Stimulated activated CD8-positive, alpha-beta memory T cell treated with anti-CD3 and anti-CD28 coated beads, Interleukin-15, amount 100 ng/mL, for 24 hours (primary cell): ENCODE data around the gene KRT74.

Source experiments
- DNase-seq: peaks from one replicate; pipeline ENCODE4 v3.0.0-alpha.2; 2020; ENCODE audit warnings: low read depth

The KRT74 gene

GRCh38 chr12:52519826-52520662, 53.6 kb downstream of the KRT74 start, which contains the start of gene KRT5:
KRT5 (minus strand) TSS chr12:52520394; CDS start chr12:52520296, 98 bp downstream.
- no peak for DNase-seq

GRCh38 chr12:52519387-52519703, 54.3 kb downstream of the KRT74 start:
- DNase-seq = no peak

- DNase-seq = no peak
Observed at GRCh38 chr12:52518574-52519386, 54.9 kb downstream of the KRT74 start.

DNA sequence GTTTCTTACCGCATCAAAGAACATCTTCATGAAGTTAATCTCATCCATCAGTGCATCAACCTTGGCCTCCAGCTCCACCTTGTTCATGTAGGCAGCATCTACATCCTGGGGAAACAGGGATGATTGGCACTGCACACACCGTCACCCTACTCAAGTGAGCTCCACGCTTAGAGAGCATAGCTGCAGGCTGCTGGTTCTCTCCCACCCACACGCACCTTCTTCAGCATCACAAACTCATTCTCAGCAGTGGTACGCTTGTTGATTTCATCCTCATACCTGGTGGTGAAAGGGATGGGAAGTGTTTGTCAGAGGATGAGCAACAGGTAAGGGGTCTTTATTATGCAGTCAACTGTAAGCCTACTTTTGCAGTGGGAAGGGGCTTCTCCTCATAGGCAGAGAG, 55.8 kb downstream of the KRT74 start:
- DNase-seq = no peak

DNA sequence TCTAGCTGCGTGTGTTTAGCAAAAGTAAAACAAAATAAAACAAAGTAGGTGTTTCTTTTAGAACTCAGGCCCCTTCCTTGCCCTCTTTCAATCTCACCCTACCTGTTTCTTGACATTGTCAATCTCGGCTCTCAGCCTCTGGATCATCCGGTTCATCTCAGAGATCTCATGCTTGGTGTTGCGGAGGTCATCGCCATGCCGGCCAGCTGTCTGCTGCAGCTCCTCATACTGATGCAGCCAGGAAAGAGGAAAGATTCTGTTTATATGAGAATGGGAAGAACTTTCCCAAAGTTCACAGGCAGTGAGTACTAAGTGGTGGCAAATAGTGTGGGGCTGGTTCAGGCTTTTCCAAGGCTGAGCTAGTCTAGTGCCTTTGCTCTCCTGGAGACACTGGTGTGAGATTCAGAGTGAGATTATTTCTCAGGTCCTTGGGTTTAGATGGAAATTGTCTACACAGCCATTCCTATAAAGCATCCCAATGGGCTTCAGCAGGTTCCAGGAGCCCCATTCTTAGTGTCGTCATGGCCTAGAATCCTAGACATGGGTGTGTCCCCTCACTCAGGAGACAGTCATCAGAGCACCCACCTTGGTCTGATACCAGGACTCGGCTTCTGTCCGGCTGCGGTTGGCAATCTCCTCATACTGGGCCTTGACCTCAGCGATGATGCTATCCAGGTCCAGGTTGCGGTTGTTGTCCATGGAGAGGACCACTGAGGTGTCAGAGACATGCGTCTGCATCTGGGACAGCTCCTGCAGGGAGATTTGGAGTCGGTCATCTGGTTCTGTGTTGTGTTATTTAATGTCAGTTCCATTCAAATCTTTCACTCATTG, 56.4 kb downstream of the KRT74 start:
- DNase-seq = no peak

- DNase-seq = no peak
Observed at GRCh38 chr12:52515927-52516831, 57.5 kb downstream of the KRT74 start.
